IMR-90 (cell line): Measurements from ENCODE around the gene ARMC5. TPM values are rescaled to one million over a fixed set of nuclear protein-coding genes. Genes with fewer than 3 reads are reported as not detected.

ENCODE experiments used
- ATAC-seq: fragments of 200-7000 bp; cut with Tn5 transposase; 2 replicates; pipeline ENCODE4 v1.9.1; 2020; ENCODE audit warnings: low read depth, mild to moderate bottlenecking, moderate library complexity
- BruUV-seq: library from RNA; stranded (reverse); fragments of 400-500 nt; replicated peaks from 2 replicates; lab custom pipeline; 2021; lab: Mats Ljungman, UMichigan
- CTCF ChIA-PET: fragments of 300-600 bp; formaldehyde crosslinking; extraction: SDS; loops from one replicate; lab custom pipeline; 2021; ENCODE audit warnings: antibody characterized with exemption; lab: Yijun Ruan, JAX
- POLR2A ChIA-PET: fragments of 300-600 bp; sonication (Branson Sonifier 250); formaldehyde crosslinking; loops from one replicate; lab custom pipeline; 2022; ENCODE audit warnings: antibody characterized with exemption; ENCODE audit not compliant: unreplicated experiment; lab: Charles Lee
- DNase-seq: peaks from one replicate; pipeline ENCODE4 v3.0.0; 2013
- H2AFZ ChIP-seq: replicated peaks from 2 replicates; pipeline ENCODE3; 2013; ENCODE audit warnings: low read length, mild to moderate bottlenecking; ENCODE audit not compliant: poor library complexity
- H2AK5ac ChIP-seq: 2 replicates; pipeline ENCODE4 v1.6.1; 2013; ENCODE audit warnings: low read depth, low read length, inconsistent platforms
- H2AK9ac ChIP-seq: replicated peaks from 2 replicates; pipeline ENCODE3; 2013; ENCODE audit warnings: mild to moderate bottlenecking, low read depth, low read length, moderate library complexity; ENCODE audit not compliant: poor library complexity
- H2BK120ac ChIP-seq: 2 replicates; pipeline ENCODE4 v1.6.1; 2013; ENCODE audit warnings: low read depth, low read length, inconsistent platforms
- H2BK15ac ChIP-seq: 3 replicates; pipeline ENCODE4 v1.6.1; 2013; ENCODE audit warnings: low read depth, low read length, inconsistent platforms
- H2BK20ac ChIP-seq: 2 replicates; pipeline ENCODE4 v1.6.1; 2013; ENCODE audit warnings: low read depth, mild to moderate bottlenecking, inconsistent platforms, low read length, moderate library complexity
- H2BK5ac ChIP-seq: 2 replicates; pipeline ENCODE4 v1.6.1; 2013; ENCODE audit warnings: mild to moderate bottlenecking, low read depth, low read length, inconsistent platforms; ENCODE audit not compliant: poor library complexity, severe bottlenecking
- H3K14ac ChIP-seq: replicated peaks from 2 replicates; pipeline ENCODE4 v1.6.1; 2013; ENCODE audit warnings: low read depth, low read length, inconsistent platforms
- H3K18ac ChIP-seq: 2 replicates; pipeline ENCODE4 v1.6.1; 2013; ENCODE audit warnings: low read depth, low read length, control low read depth
- H3K23ac ChIP-seq: 2 replicates; pipeline ENCODE4 v1.6.1; 2013; ENCODE audit warnings: low read depth, low read length, inconsistent platforms
- H3K27ac ChIP-seq: 2 replicates; pipeline ENCODE4 v1.5.1; 2013; ENCODE audit warnings: mild to moderate bottlenecking, control low read depth, low read length; ENCODE audit not compliant: insufficient read depth
- H3K27me3 ChIP-seq: 2 replicates; pipeline ENCODE4 v1.6.1; 2013; ENCODE audit warnings: low read length; ENCODE audit not compliant: control insufficient read depth, insufficient read depth
- H3K36me3 ChIP-seq: 2 replicates; pipeline ENCODE4 v1.6.1; 2013; ENCODE audit warnings: low read length, mixed read lengths; ENCODE audit not compliant: control insufficient read depth, insufficient read depth
- H3K4ac ChIP-seq: 2 replicates; pipeline ENCODE4 v1.6.1; 2013; ENCODE audit warnings: low read depth, low read length, inconsistent platforms
- H3K4me1 ChIP-seq: 2 replicates; pipeline ENCODE4 v1.6.1; 2013; ENCODE audit warnings: low read length, mixed read lengths; ENCODE audit not compliant: control insufficient read depth, insufficient read depth
- H3K4me2 ChIP-seq: 2 replicates; pipeline ENCODE4 v1.6.1; 2013; ENCODE audit warnings: low read depth, mild to moderate bottlenecking, control low read depth, low read length, moderate library complexity
- H3K4me3 ChIP-seq: 2 replicates; pipeline ENCODE4 v1.5.1; 2013; ENCODE audit warnings: low read depth, mild to moderate bottlenecking, control low read depth, low read length, moderate library complexity; ENCODE audit not compliant: insufficient read depth
- H3K56ac ChIP-seq: 2 replicates; pipeline ENCODE4 v1.6.1; 2013; ENCODE audit warnings: low read length, inconsistent platforms; ENCODE audit not compliant: insufficient read depth; ENCODE audit errors: extremely low read depth
- H3K79me1 ChIP-seq, 2 experiments: 2 replicates each; pipeline ENCODE4 v1.6.1; 2013; ENCODE audit warnings: low read length in 2 of 2, inconsistent platforms in 1 of 2, low read depth in 1 of 2
- H3K9ac ChIP-seq: 2 replicates; pipeline ENCODE4 v1.6.1; 2013; ENCODE audit warnings: low read depth, low read length, control low read depth
- H3K9me1 ChIP-seq: 2 replicates; pipeline ENCODE4 v1.6.1; 2013; ENCODE audit warnings: low read length, inconsistent platforms; ENCODE audit not compliant: insufficient read depth
- H3K9me3 ChIP-seq: 2 replicates; pipeline ENCODE4 v1.6.1; 2013; ENCODE audit warnings: low read length; ENCODE audit not compliant: control insufficient read depth, insufficient read depth
- H4K20me1 ChIP-seq: 2 replicates; pipeline ENCODE4 v1.6.1; 2013; ENCODE audit warnings: low read length, inconsistent platforms; ENCODE audit not compliant: insufficient read depth
- H4K5ac ChIP-seq: 2 replicates; pipeline ENCODE4 v1.6.1; 2013; ENCODE audit warnings: mild to moderate bottlenecking, low read depth, low read length, control low read depth
- H4K8ac ChIP-seq, 2 experiments: 2 replicates each; pipeline ENCODE4 v1.6.1; 2013; ENCODE audit warnings: low read depth in 2 of 2, low read length in 2 of 2, control low read depth in 1 of 2, inconsistent platforms in 1 of 2
- H4K91ac ChIP-seq: 2 replicates; pipeline ENCODE4 v1.6.1; 2013; ENCODE audit warnings: low read depth, low read length, inconsistent platforms; ENCODE audit not compliant: insufficient read depth
- CHD1 ChIP-seq: IDR thresholded peaks from 2 replicates; pipeline ENCODE4 v1.6.1; 2012; ENCODE audit warnings: low read depth, low read length, improper control_type of control experiment
- MAZ ChIP-seq: IDR thresholded peaks from 2 replicates; pipeline ENCODE4 v1.6.1; 2012; ENCODE audit warnings: low read depth, mild to moderate bottlenecking, low read length, improper control_type of control experiment, moderate library complexity, borderline replicate concordance
- NFE2L2 ChIP-seq: fragments of 150-350 bp; IDR thresholded peaks from 2 replicates; pipeline ENCODE4 v1.6.1; 2016; ENCODE audit warnings: low read depth, mild to moderate bottlenecking, low read length
- RFX5 ChIP-seq: IDR thresholded peaks from 2 replicates; pipeline ENCODE4 v1.8.0; 2012; ENCODE audit warnings: low read depth, mild to moderate bottlenecking, low read length, moderate library complexity
- SMC3 ChIP-seq: fragments of 150-350 bp; IDR thresholded peaks from 2 replicates; pipeline ENCODE4 v1.6.1; 2016; ENCODE audit warnings: low read depth, mild to moderate bottlenecking, antibody characterized with exemption, low read length, moderate library complexity
- WGBS, 2 experiments: methylation state at CpG; one replicate each; pipeline versions ENCODE4 v1.1.5 to v1.1.7; 2013; ENCODE audit warnings: missing lambda C conversion rate in 2 of 2; ENCODE audit not compliant: insufficient read length in 1 of 2; ENCODE audit errors: extremely low coverage in 2 of 2; 5-methylcytosine and 5-hydroxymethylcytosine counted together
- dilution Hi-C: fragments of 300-500 bp; cut with HindIII; formaldehyde crosslinking; loops from one replicate; pipeline ENCODE4 v1.14.3; 2018; ENCODE audit warnings: low sequenced_read_pairs; ENCODE audit not compliant: unreplicated experiment
- in situ Hi-C: fragments of 300-500 bp; cut with MboI; formaldehyde crosslinking; loops from 3 replicates; pipeline ENCODE4 v1.14.3; 2019; ENCODE audit warnings: low sequenced_read_pairs, inconsistent platforms, mixed read lengths
- intact Hi-C: fragments of 100-400 bp; cut with micrococcal nuclease; formaldehyde crosslinking; loops from 2 replicates; pipeline ENCODE4 v1.10.0; 2022
- polyA plus RNA-seq, 3 experiments: library from polyadenylated mRNA; depleted of rRNA; stranded (reverse); fragments of >200 nt; gene quantifications; 2 replicates each; pipeline ENCODE4 v1.2.3, GENCODE V29; 2012; ENCODE audit warnings: low replicate concordance in 1 of 3
- total RNA-seq: library from RNA; depleted of rRNA; stranded (reverse); fragments of >200 nt; gene quantifications from 2 replicates; pipeline ENCODE4 v1.2.3, GENCODE V29; 2012
- TF ChIP-seq, protein P1 (sequence below): fragments of 150-350 bp; IDR thresholded peaks from 2 replicates; pipeline ENCODE4 v1.6.1; 2016; ENCODE audit warnings: low read depth, mild to moderate bottlenecking, low read length, moderate library complexity, borderline replicate concordance
- TF ChIP-seq, protein P2 (sequence below): conservative IDR thresholded peaks from 2 replicates; pipeline ENCODE4 v1.5.1; 2012; ENCODE audit warnings: mild to moderate bottlenecking, low read depth, low read length, improper control_type of control experiment

ARMC5 gene
- total and polyA plus RNA-seq, 2 of the 4 experiments (the other 2 are of a cell fraction) = 2.3 to 7.5 TPM

DNA sequence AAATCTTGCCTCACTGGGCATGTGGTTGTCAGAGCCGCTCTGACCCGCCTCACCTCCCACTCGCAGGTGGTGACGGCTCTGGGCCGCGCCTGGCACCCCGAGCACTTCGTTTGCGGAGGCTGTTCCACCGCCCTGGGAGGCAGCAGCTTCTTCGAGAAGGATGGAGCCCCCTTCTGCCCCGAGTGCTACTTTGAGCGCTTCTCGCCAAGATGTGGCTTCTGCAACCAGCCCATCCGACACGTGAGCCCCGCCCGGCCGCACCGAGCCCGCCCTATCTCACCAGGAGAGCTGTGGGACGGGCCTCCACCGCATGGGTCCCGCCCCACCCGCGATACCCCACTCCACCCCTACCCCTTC is 16.6 kb downstream of the ARMC5 start:
- Histone ChIP-seq H3K9me1 (peaks cover 24% of the 10 kb centered on the region), H3K4me1 (peaks cover 11% of the 10 kb centered on the region), H3K14ac (no peak overlapping the region), H4K8ac (no peak overlapping the region), H3K27ac (no peak overlapping the region), H3K79me1 (peaks cover 22 to 65% of the 10 kb centered on the region in 2 experiments; a peak in 3 of 4 replicates), H3K18ac (no peak overlapping the region), H4K5ac (no peak overlapping the region), H3K9ac (no peak overlapping the region), H3K56ac (no peak overlapping the region), H4K91ac (no peak overlapping the region), H2AFZ (no peak overlapping the region), H3K9me3 (no peaks in the 10 kb centered on the region), H2AK9ac (no peak overlapping the region), H4K20me1 (peaks cover 66% of the 10 kb centered on the region), H3K23ac (no peak overlapping the region), H3K36me3 (peaks cover 56% of the 10 kb centered on the region), H2BK120ac (no peak overlapping the region), H2BK15ac (no peak overlapping the region), H3K27me3 (no peaks in the 10 kb centered on the region), H2AK5ac (no peak overlapping the region), H3K4me2 (no peak overlapping the region), H3K4ac (no peak overlapping the region), H2BK5ac (no peak overlapping the region), H3K4me3 (no peak overlapping the region), H2BK20ac (no peak overlapping the region)
- BruUV-seq = no TSS peak
- 87% methylated on average over 26 of the region's 26 CpGs; no CpG with 5 or more reads in 1 of the 2 experiments for WGBS, 2 experiments
- DNase-seq (no peak), ATAC-seq (no peak)
- CTCF ChIA-PET = no interaction called here
- TF ChIP-seq MAZ (no peak), SMC3 (no peak), RFX5 (no peak), CHD1 (no peak), NFE2L2 (no peak)
- TF ChIP-seq, protein P1, sequence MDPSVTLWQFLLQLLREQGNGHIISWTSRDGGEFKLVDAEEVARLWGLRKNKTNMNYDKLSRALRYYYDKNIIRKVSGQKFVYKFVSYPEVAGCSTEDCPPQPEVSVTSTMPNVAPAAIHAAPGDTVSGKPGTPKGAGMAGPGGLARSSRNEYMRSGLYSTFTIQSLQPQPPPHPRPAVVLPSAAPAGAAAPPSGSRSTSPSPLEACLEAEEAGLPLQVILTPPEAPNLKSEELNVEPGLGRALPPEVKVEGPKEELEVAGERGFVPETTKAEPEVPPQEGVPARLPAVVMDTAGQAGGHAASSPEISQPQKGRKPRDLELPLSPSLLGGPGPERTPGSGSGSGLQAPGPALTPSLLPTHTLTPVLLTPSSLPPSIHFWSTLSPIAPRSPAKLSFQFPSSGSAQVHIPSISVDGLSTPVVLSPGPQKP = no peak
- TF ChIP-seq, protein P2, sequence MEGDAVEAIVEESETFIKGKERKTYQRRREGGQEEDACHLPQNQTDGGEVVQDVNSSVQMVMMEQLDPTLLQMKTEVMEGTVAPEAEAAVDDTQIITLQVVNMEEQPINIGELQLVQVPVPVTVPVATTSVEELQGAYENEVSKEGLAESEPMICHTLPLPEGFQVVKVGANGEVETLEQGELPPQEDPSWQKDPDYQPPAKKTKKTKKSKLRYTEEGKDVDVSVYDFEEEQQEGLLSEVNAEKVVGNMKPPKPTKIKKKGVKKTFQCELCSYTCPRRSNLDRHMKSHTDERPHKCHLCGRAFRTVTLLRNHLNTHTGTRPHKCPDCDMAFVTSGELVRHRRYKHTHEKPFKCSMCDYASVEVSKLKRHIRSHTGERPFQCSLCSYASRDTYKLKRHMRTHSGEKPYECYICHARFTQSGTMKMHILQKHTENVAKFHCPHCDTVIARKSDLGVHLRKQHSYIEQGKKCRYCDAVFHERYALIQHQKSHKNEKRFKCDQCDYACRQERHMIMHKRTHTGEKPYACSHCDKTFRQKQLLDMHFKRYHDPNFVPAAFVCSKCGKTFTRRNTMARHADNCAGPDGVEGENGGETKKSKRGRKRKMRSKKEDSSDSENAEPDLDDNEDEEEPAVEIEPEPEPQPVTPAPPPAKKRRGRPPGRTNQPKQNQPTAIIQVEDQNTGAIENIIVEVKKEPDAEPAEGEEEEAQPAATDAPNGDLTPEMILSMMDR = no peak
- POLR2A ChIA-PET = no interaction called here
- in situ Hi-C loops = no loop called here
- intact Hi-C loops = no loop called here
- dilution Hi-C loops = no loop called here
